Stomach (tissue), 9 donors: ENCODE measurements around the gene RBM6. TPM values are rescaled to one million over a fixed set of nuclear protein-coding genes. Genes with fewer than 3 reads are reported as not detected.
A peak's percentile ranks its signal among the peaks of the same experiment; 100 is the strongest.

Experiments
- DNase-seq, 2 donors: peaks; one replicate each; pipeline versions ENCODE4 v3.0.0 to v3.0.0-alpha.2; 2013 to 2019
- H3K27ac ChIP-seq, 5 donors: fragments of 200-600 bp in 4 of 5; sonication (generic) in 4 of 5; one replicate each; pipeline ENCODE4 v1.5.1; 2013 to 2019; ENCODE audit warnings: mild to moderate bottlenecking in 1 of 5, moderate library complexity in 1 of 5
- H3K27me3 ChIP-seq, 3 donors: fragments of 200-600 bp; sonication (generic); one replicate each; pipeline ENCODE4 v1.5.1; 2017 to 2019; ENCODE audit warnings: mixed run types in 1 of 3
- H3K36me3 ChIP-seq, 4 donors: fragments of 200-600 bp; sonication (generic); 1 replicate in 3 of 4; 2 replicates in 1 of 4; pipeline ENCODE4 v1.5.1; 2016 to 2019
- H3K4me1 ChIP-seq, 4 donors: fragments of 200-600 bp; sonication (generic); one replicate each; pipeline ENCODE4 v1.5.1; 2016 to 2019
- H3K4me3 ChIP-seq, 4 donors: fragments of 200-600 bp; sonication (generic) in 3 of 4; one replicate each; pipeline ENCODE4 v1.5.1; 2016 to 2019; ENCODE audit warnings: mild to moderate bottlenecking in 1 of 4
- H3K9me3 ChIP-seq, 4 donors: fragments of 200-600 bp; sonication (generic); one replicate each; pipeline ENCODE4 v1.5.1; 2016 to 2019
- CTCF ChIP-seq, 7 experiments: fragments of 450-650 bp in 4 of 7; fragments of 200-600 bp in 3 of 7; sonication (generic) in 3 of 7; IDR thresholded peaks; one replicate each; pipeline ENCODE4 v1.5.1; 2016 to 2019; ENCODE audit warnings: antibody characterized with exemption in 7 of 7, control low read depth in 2 of 7, mild to moderate bottlenecking in 1 of 7
- EP300 ChIP-seq: sonication (generic); formaldehyde crosslinking; IDR thresholded peaks from one replicate; pipeline ENCODE4 v1.6.1; 2017; ENCODE audit warnings: antibody characterized with exemption
- POLR2A ChIP-seq, 4 donors: fragments of 450-650 bp; IDR thresholded peaks; one replicate each; pipeline ENCODE4 v1.6.1; 2016; ENCODE audit warnings: antibody characterized with exemption in 4 of 4, control low read depth in 2 of 4, mild to moderate bottlenecking in 1 of 4, moderate library complexity in 1 of 4
- POLR2AphosphoS5 ChIP-seq, 3 donors: sonication (generic); formaldehyde crosslinking; IDR thresholded peaks; one replicate each; pipeline ENCODE4 v1.6.1; 2016; ENCODE audit warnings: antibody characterized with exemption in 3 of 3
- WGBS, 5 donors: extraction: QIAGEN DNeasy Blood & Tissue Kit in 3 of 5; methylation state at CpG; one replicate each; pipeline versions ENCODE4 v1.1.5 to v1.1.7; 2013 to 2018; 5-methylcytosine and 5-hydroxymethylcytosine counted together
- intact Hi-C: fragments of 100-400 bp; cut with DNase I; formaldehyde crosslinking; loops from one replicate; pipeline ENCODE4 v1.15.1; 2023; ENCODE audit warnings: low total_unique reads
- polyA plus RNA-seq, 3 donors: library from polyadenylated mRNA; stranded (reverse); fragments of 200-250 nt; gene quantifications; one replicate each; pipeline ENCODE4 v1.2.3, GENCODE V29; 2013
- total RNA-seq, 5 donors: library from RNA; depleted of rRNA; stranded (reverse); fragments of >200 nt; gene quantifications; one replicate each; pipeline versions ENCODE4 v1.1.0 to v1.2.3, GENCODE V29; 2014 to 2016
- donor health status: healthy with polysubstance abuse.
- donor health status: Bipolar disorder and iron deficiency.
- donor health status: healthy.

The RBM6 gene
- total and polyA plus RNA-seq, 8 donors = 87.0 to 239 (median 133) TPM

- intact Hi-C loops = loop anchor here (5.0 kb wide), 1 partner anchor 68 kb away; no protein-coding TSS in a partner anchor
- no peak overlapping the region for H3K27ac ChIP-seq
- TF ChIP-seq POLR2A (IDR thresholded peaks at IDR 0.05) (no peak), EP300 (no peak), POLR2AphosphoS5 (IDR thresholded peaks at IDR 0.05) (no peak), CTCF (IDR thresholded peaks at IDR 0.05) (no peak)
- H3K4me1 ChIP-seq = peaks cover 10 to 38% (median 33%) of the 10 kb centered on the region in 4 donors
- no peaks in the 10 kb centered on the region for H3K9me3 ChIP-seq
- H3K4me3 ChIP-seq = no peak overlapping the region
- DNase-seq = no peak
- H3K27me3 ChIP-seq = no peaks in the 10 kb centered on the region
- H3K36me3 ChIP-seq = peaks cover 59 to 79% (median 66%) of the 10 kb centered on the region in 4 donors
- WGBS, 5 donors = 80 to 87% (median 81%) methylated on average over 3 of the region's 3 CpGs
These were observed 179.8 kb downstream of the RBM6 start for GRCh38 chr3:50119786-50120185.

DNA sequence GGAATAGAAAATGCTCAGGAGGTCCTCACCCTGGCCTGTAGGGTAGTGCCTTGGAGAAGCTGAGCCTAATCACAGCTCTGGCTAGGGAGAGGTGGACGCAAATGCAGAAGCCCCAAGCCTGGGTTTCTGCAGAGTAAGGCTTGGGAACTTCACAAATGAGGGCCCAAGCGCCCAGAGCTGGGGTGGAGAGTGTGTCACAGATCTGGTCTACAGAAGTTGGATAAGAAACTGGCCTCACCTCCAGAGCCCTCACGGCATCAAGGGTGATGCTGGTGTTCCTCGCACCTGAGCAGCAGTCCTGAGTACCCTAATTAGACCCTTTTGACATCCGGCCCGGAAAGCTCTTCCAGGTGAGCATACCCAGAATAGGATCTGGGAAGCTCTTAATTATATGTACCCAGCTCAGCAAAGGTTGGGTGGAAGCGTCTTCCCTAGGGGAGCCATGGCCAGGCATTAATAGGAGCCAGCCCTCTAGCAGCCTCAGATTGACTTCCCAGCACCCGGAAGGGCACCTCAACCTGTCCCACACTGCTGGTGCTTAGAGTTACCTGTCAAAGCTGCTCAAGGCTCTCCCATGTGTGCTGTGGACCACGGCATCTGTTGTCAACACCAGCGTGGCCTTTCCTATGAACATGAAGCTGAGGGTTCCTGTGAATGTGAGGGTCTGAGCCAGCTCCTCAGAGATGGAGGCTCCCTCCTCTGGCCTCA is 180.6 kb downstream of the RBM6 start:
- no peak overlapping the region for H3K27ac ChIP-seq
- H3K9me3 ChIP-seq = no peaks in the 10 kb centered on the region
- no peak for DNase-seq
- intact Hi-C loops = loop anchor here (5.0 kb wide), 1 partner anchor 67 kb away; no protein-coding TSS in a partner anchor
- H3K4me3 ChIP-seq = no peak overlapping the region
- WGBS, 5 donors = 73 to 85% (median 78%) methylated on average over 7 to 10 of the region's 10 CpGs
- no peak for TF ChIP-seq EP300
- TF ChIP-seq POLR2A (IDR thresholded peaks at IDR 0.05) = no peak
- no peak for TF ChIP-seq CTCF (IDR thresholded peaks at IDR 0.05)
- no peak for TF ChIP-seq POLR2AphosphoS5 (IDR thresholded peaks at IDR 0.05)
- H3K36me3 ChIP-seq = peaks cover 52 to 71% (median 59%) of the 10 kb centered on the region in 4 donors
- H3K4me1 ChIP-seq = peaks cover 11 to 45% (median 39%) of the 10 kb centered on the region in 4 donors
- H3K27me3 ChIP-seq = no peaks in the 10 kb centered on the region

GRCh38 chr3:50121072-50122032 is 181.4 kb downstream of the RBM6 start:
- Histone ChIP-seq H3K4me3 (no peak overlapping the region), H3K27me3 (no peaks in the 10 kb centered on the region), H3K36me3 (peaks cover 43 to 63% (median 51%) of the 10 kb centered on the region in 4 donors), H3K4me1 (peaks cover 15 to 53% (median 45%) of the 10 kb centered on the region in 4 donors), H3K9me3 (no peaks in the 10 kb centered on the region), H3K27ac (no peak overlapping the region)
- intact Hi-C loops = loop anchor here (5.0 kb wide), 1 partner anchor 66 kb away; no protein-coding TSS in a partner anchor
- peak in 2 of 3 donors; percentile 34 to 84 for TF ChIP-seq POLR2AphosphoS5 (IDR thresholded peaks at IDR 0.05)
- TF ChIP-seq CTCF (IDR thresholded peaks at IDR 0.05) = peak in 5 of 7 experiments; percentile 67 to 95 (median 91)
- no peak for TF ChIP-seq POLR2A (IDR thresholded peaks at IDR 0.05)
- DNase-seq = peak; percentile 81 to 94
- 28 to 36% (median 30%) methylated on average over 10 to 13 of the region's 13 CpGs for WGBS, 5 donors

DNA sequence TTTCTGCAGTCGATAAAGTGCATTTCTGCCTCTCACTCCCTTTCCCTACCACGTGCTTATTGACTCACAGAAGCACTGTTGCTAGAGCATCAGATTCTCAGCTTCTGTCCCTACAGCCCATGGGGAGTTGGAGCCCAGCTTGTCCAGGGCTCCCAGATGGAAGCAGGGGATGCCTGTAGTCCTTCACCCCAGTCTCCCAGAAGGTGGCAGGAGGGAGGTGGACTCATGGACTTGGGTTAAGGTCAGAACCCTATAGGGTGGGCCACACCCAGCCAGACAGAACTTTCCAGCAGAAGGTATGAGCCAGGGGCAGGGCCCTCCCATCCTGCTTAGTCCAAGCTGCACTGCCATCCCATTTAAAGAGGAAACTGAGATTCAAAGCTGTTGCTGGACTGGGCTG is 182.1 kb downstream of the RBM6 start:
- no peaks in the 10 kb centered on the region for H3K9me3 ChIP-seq
- no peaks in the 10 kb centered on the region for H3K27me3 ChIP-seq
- no peak for DNase-seq
- H3K4me1 ChIP-seq = peaks cover 22 to 61% (median 52%) of the 10 kb centered on the region in 4 donors
- no peak overlapping the region for H3K27ac ChIP-seq
- no peak overlapping the region for H3K4me3 ChIP-seq
- intact Hi-C loops = loop anchor here (5.0 kb wide), 1 partner anchor 65 kb away; no protein-coding TSS in a partner anchor
- WGBS, 5 donors = 54 to 70% (median 69%) methylated on average over 2 of the region's 2 CpGs
- no peak for TF ChIP-seq POLR2AphosphoS5 (IDR thresholded peaks at IDR 0.05)
- no peak for TF ChIP-seq CTCF (IDR thresholded peaks at IDR 0.05)
- TF ChIP-seq POLR2A (IDR thresholded peaks at IDR 0.05) = no peak
- TF ChIP-seq EP300 = no peak
- H3K36me3 ChIP-seq = peaks cover 36 to 56% (median 43%) of the 10 kb centered on the region in 4 donors
